HepG2 (cell line): ENCODE data around the gene ANTKMT. TPM values are rescaled to one million over a fixed set of nuclear protein-coding genes. Genes with fewer than 3 reads are reported as not detected.

ENCODE experiments used
- ATAC-seq: fragments of 200-7000 bp; cut with Tn5 transposase; 3 replicates; pipeline ENCODE4 v1.9.1; 2020; ENCODE audit warnings: mild to moderate bottlenecking, moderate library complexity
- BruUV-seq: library from RNA; stranded (reverse); fragments of 400-500 nt; replicated peaks from 2 replicates; lab custom pipeline; 2021; lab: Mats Ljungman, UMichigan
- CTCF ChIA-PET: fragments of 300-600 bp; formaldehyde crosslinking; extraction: SDS; loops from one replicate; lab custom pipeline; 2021; ENCODE audit warnings: low total read pairs, inconsistent platforms, low intra/inter-chr PET ratio; lab: Yijun Ruan, JAX
- POLR2A ChIA-PET: fragments of 350-600 bp; sonication (Branson Sonifier 250); formaldehyde crosslinking; loops from one replicate; lab custom pipeline; 2020; ENCODE audit warnings: antibody characterized with exemption, inconsistent platforms; lab: Yijun Ruan, JAX
- DNase-seq: peaks from one replicate; pipeline ENCODE4 v3.0.0-alpha.2; 2015; ENCODE audit warnings: low spot score
- FAIRE-seq: peaks from 3 replicates; lab custom pipeline; 2011; peaks lifted over from hg19 to GRCh38; lab: Jason Lieb, UNC
- H2AFZ ChIP-seq: one replicate; pipeline ENCODE4 v1.6.1; 2011; ENCODE audit warnings: low read length, inconsistent platforms
- H3K27ac ChIP-seq: fragments of 300-600 bp; 3 replicates; pipeline ENCODE4 v1.8.0; 2011; ENCODE audit warnings: mixed run types, mild to moderate bottlenecking, mixed read lengths, low read length, inconsistent platforms; ENCODE audit not compliant: insufficient read depth; ENCODE audit errors: extremely low read length
- H3K27me3 ChIP-seq, 2 experiments: fragments of 200-600 bp in 1 of 2; 2 replicates in 1 of 2; 3 replicates in 1 of 2; pipeline versions ENCODE4 v1.6.0 to v1.8.0; 2011; ENCODE audit warnings: low read length in 2 of 2, mild to moderate bottlenecking in 2 of 2, moderate library complexity in 2 of 2, inconsistent platforms in 1 of 2; ENCODE audit not compliant: insufficient read depth in 2 of 2, control insufficient read depth in 1 of 2
- H3K36me3 ChIP-seq, 2 experiments: fragments of 200-600 bp in 1 of 2; replicated peaks in 1 of 2; 2 replicates in 1 of 2; 3 replicates in 1 of 2; pipeline versions ENCODE4 v1.5.1 to v1.8.0; 2011; ENCODE audit warnings: low read length in 2 of 2, inconsistent platforms in 1 of 2; ENCODE audit not compliant: insufficient read depth in 2 of 2, control insufficient read depth in 1 of 2
- H3K4me1 ChIP-seq: 2 replicates; pipeline ENCODE4 v1.5.1; 2012; ENCODE audit warnings: low read length, inconsistent platforms; ENCODE audit not compliant: insufficient read depth
- H3K4me2 ChIP-seq: 2 replicates; pipeline ENCODE4 v1.6.0; 2011; ENCODE audit warnings: low read depth, low read length, inconsistent platforms
- H3K4me3 ChIP-seq, 3 experiments: fragments of 200-600 bp in 1 of 3; sonication (generic), shearing (Covaris generic) in 1 of 3; replicated peaks in 1 of 3; 2 replicates each; pipeline ENCODE4 v1.5.1; 2011 to 2016; ENCODE audit warnings: low read length in 3 of 3, inconsistent platforms in 2 of 3, low read depth in 2 of 3, mild to moderate bottlenecking in 2 of 3, control low read depth in 1 of 3, mixed read lengths in 1 of 3; ENCODE audit not compliant: insufficient read depth in 1 of 3
- H3K79me2 ChIP-seq: one replicate; pipeline ENCODE4 v1.6.1; 2011; ENCODE audit warnings: low read length, inconsistent platforms; ENCODE audit not compliant: insufficient read depth
- H3K9ac ChIP-seq: 2 replicates; pipeline ENCODE4 v1.6.0; 2011; ENCODE audit warnings: mild to moderate bottlenecking, low read depth, low read length, inconsistent platforms; ENCODE audit not compliant: insufficient read depth
- H3K9me3 ChIP-seq: 2 replicates; pipeline ENCODE4 v1.5.1; 2012; ENCODE audit warnings: mild to moderate bottlenecking, low read length
- H4K20me1 ChIP-seq: 2 replicates; pipeline ENCODE4 v1.6.0; 2011; ENCODE audit warnings: inconsistent platforms, mild to moderate bottlenecking, low read length, moderate library complexity; ENCODE audit not compliant: insufficient read depth
- CSRNP1 ChIP-seq: sonication (generic); formaldehyde crosslinking; IDR thresholded peaks from 2 replicates; pipeline ENCODE4 v1.8.1; 2023; ENCODE audit warnings: mild to moderate bottlenecking, missing genetic modification reagents
- ESRRA ChIP-seq: sonication (generic); formaldehyde crosslinking; IDR thresholded peaks from 2 replicates; pipeline ENCODE4 v1.5.1; 2020; ENCODE audit warnings: mild to moderate bottlenecking, low read depth, missing genetic modification reagents
- ISL2 ChIP-seq: sonication (generic); formaldehyde crosslinking; IDR thresholded peaks from 2 replicates; pipeline ENCODE4 v1.5.0; 2020; ENCODE audit warnings: missing genetic modification reagents
- KDM5B ChIP-seq: sonication (generic); formaldehyde crosslinking; IDR thresholded peaks from 2 replicates; pipeline ENCODE4 v1.4.0; 2020; ENCODE audit warnings: missing genetic modification reagents, mild to moderate bottlenecking, borderline replicate concordance
- MTA1 ChIP-seq: sonication (generic); formaldehyde crosslinking; IDR thresholded peaks from 2 replicates; pipeline ENCODE4 v1.4.0; 2020; ENCODE audit warnings: missing genetic modification reagents, mild to moderate bottlenecking, borderline replicate concordance
- MXD3 ChIP-seq: IDR thresholded peaks from 2 replicates; pipeline ENCODE4 v1.6.1; 2016; ENCODE audit warnings: mild to moderate bottlenecking, missing biosample characterization, missing genetic modification reagents
- PCBP1 ChIP-seq: fragments of 200-400 bp; formaldehyde crosslinking; IDR thresholded peaks from 2 replicates; pipeline ENCODE4 v1.6.1; 2017; ENCODE audit warnings: mild to moderate bottlenecking, low read depth, low read length, borderline replicate concordance
- SOX6 ChIP-seq, 2 experiments: fragments of 450-650 bp in 1 of 2; sonication (generic) in 1 of 2; formaldehyde crosslinking in 1 of 2; IDR thresholded peaks; 2 replicates each; pipeline versions ENCODE4 v1.4.0 to v1.6.1; 2017 to 2020; ENCODE audit warnings: antibody characterized with exemption in 1 of 2, mild to moderate bottlenecking in 1 of 2, missing genetic modification reagents in 1 of 2
- TOE1 ChIP-seq: sonication (generic); formaldehyde crosslinking; IDR thresholded peaks from 2 replicates; pipeline ENCODE4 v1.4.0; 2020; ENCODE audit warnings: mild to moderate bottlenecking, missing genetic modification reagents
- ZNF296 ChIP-seq: sonication (generic); formaldehyde crosslinking; conservative IDR thresholded peaks from 2 replicates; pipeline ENCODE4 v1.5.0; 2020; ENCODE audit warnings: mild to moderate bottlenecking, missing genetic modification reagents
- ZNF317 ChIP-seq: sonication (generic); formaldehyde crosslinking; IDR thresholded peaks from 2 replicates; pipeline ENCODE4 v1.5.0; 2020; ENCODE audit warnings: mild to moderate bottlenecking, missing genetic modification reagents
- ZNF576 ChIP-seq: sonication (generic); formaldehyde crosslinking; IDR thresholded peaks from 2 replicates; pipeline ENCODE4 v1.4.0; 2020; ENCODE audit warnings: mild to moderate bottlenecking, missing genetic modification reagents
- ZNF609 ChIP-seq: sonication (generic); formaldehyde crosslinking; IDR thresholded peaks from 2 replicates; pipeline ENCODE4 v1.4.0; 2020; ENCODE audit warnings: mild to moderate bottlenecking, missing genetic modification reagents, borderline replicate concordance
- WGBS: methylation state at CpG from one replicate; pipeline ENCODE4 v1.1.6; 2017; ENCODE audit warnings: low lambda C conversion rate; 5-methylcytosine and 5-hydroxymethylcytosine counted together
- in situ Hi-C: cut with HindIII; loops from 2 replicates; pipeline ENCODE4 v1.10.0; 2017; ENCODE audit warnings: low pct_unique_long_range_greater_than_20kb; ENCODE audit not compliant: extremely low pct_ligation_motif_present
- intact Hi-C: fragments of 100-400 bp; cut with micrococcal nuclease; formaldehyde crosslinking; loops from one replicate; pipeline ENCODE4 v1.10.0; 2022; ENCODE audit not compliant: unreplicated experiment
- polyA plus RNA-seq, 8 experiments: library from polyadenylated mRNA; depleted of rRNA in 3 of 8; stranded (reverse) in 7 of 8; unstranded in 1 of 8; fragments of >200 nt; fragmentation: Illumina TruSeq in 4 of 8; extraction: Trizol in 4 of 8; gene quantifications; 2 replicates each; pipeline versions ENCODE4 v1.2.1 to v1.2.3, GENCODE V29; 2011 to 2016; ENCODE audit warnings: low read depth in 4 of 8, missing spikeins in 1 of 8, mixed read lengths in 1 of 8; ENCODE audit not compliant: insufficient read depth in 1 of 8
- total RNA-seq, 5 experiments: library from RNA; depleted of rRNA; stranded (reverse); fragments of >200 nt; fragmentation: Illumina TruSeq; extraction: Trizol; gene quantifications; 2 replicates each; pipeline ENCODE4 v1.2.3, GENCODE V29; 2016; ENCODE audit warnings: low read depth in 1 of 5

ANTKMT gene
- total and polyA plus RNA-seq, 2 of the 13 experiments (the other 11 are each of a cell fraction or from before 2014, with no cell fraction given) = 7.5 to 47.8 TPM

- DNase-seq = no peak
- ChIA-PET POLR2A (interaction anchor here (0.7 to 2.5 kb wide), 13 partner anchors 8 to 251 kb away, joined by 3 to 22 read pairs (median 7); partner anchors contain the start of genes CHTF18, CIAO3, MSLN and RPUSD1), CTCF (no interaction called here)
- Histone ChIP-seq H3K4me1 (peaks cover 30% of the 10 kb centered on the region), H3K27ac (peak overlapping the region; percentile 88), H2AFZ (no peak overlapping the region), H3K9ac (peak overlapping the region; percentile 33), H3K27me3 (peaks cover 0 to 3% of the 10 kb centered on the region in 2 experiments; a peak in 1 of 5 replicates), H3K36me3 (no peaks in the 10 kb centered on the region), H3K4me2 (peak overlapping the region; percentile 100), H3K9me3 (no peaks in the 10 kb centered on the region), H3K79me2 (no peaks in the 10 kb centered on the region), H3K4me3 (peak overlapping the region in 2 of 3 experiments; percentile 35 to 95; a peak in 3 of 6 replicates), H4K20me1 (no peaks in the 10 kb centered on the region)
- intact Hi-C loops (no loop called here), in situ Hi-C loops (no loop called here)
- no peak for FAIRE-seq
- WGBS = 96% methylated on average over 20 of the region's 51 CpGs
- no peak for ATAC-seq
- BruUV-seq = TSS peak; percentile 53
- TF ChIP-seq TOE1 (no peak), MTA1 (CRISPR knock-in tag) (peak; percentile 4; the same call in 1 of the 2 replicates), KDM5B (CRISPR knock-in tag) (0 out of 2 replicates have a peak, but pooled peaks have one; percentile 10), ZNF296 (CRISPR knock-in tag) (no peak), CSRNP1 (CRISPR knock-in tag) (0 out of 2 replicates have a peak, but pooled peaks have one; percentile 17), ZNF609 (0 out of 2 replicates have a peak, but pooled peaks have one; percentile 4), SOX6 (IDR thresholded peaks at IDR 0.05) (no peak), SOX6 (CRISPR knock-in tag; IDR thresholded peaks at IDR 0.05) (0 out of 2 replicates have a peak, but pooled peaks have one; percentile 18), PCBP1 (no peak), ZNF317 (CRISPR knock-in tag) (no peak), ZNF576 (CRISPR knock-in tag) (0 out of 2 replicates have a peak, but pooled peaks have one; percentile 6), ISL2 (CRISPR knock-in tag) (0 out of 2 replicates have a peak, but pooled peaks have one; percentile 8), ESRRA (CRISPR knock-in tag) (0 out of 2 replicates have a peak, but pooled peaks have one; percentile 4), MXD3 (CRISPR knock-in tag) (peak; percentile 11; the same call in 1 of the 2 replicates)
Observed at GRCh38 chr16:721765-722540, 1.0 kb downstream of the ANTKMT start.
